PFSK-1 (cell line): ENCODE measurements around the gene TLE2.

Experiments
- FOXP2 ChIP-seq: optimal IDR thresholded peaks from 2 replicates; pipeline ENCODE3; 2011; ENCODE audit warnings: borderline replicate concordance, control low read depth, inconsistent platforms; ENCODE audit not compliant: insufficient read depth; ENCODE audit errors: extremely low read length, extremely low read depth
- POLR2AphosphoS5 ChIP-seq: IDR thresholded peaks from 2 replicates; pipeline ENCODE4 v1.6.1; 2012; ENCODE audit warnings: low read depth, mild to moderate bottlenecking, control low read depth, low read length, moderate library complexity
- REST ChIP-seq, 2 experiments: IDR thresholded peaks; 2 replicates each; pipeline versions ENCODE4 v1.6.1 to v1.8.0; 2011 to 2012; ENCODE audit warnings: low read depth in 2 of 2, low read length in 2 of 2, control low read depth in 1 of 2, inconsistent platforms in 1 of 2, mild to moderate bottlenecking in 1 of 2, moderate library complexity in 1 of 2; ENCODE audit not compliant: insufficient read depth in 1 of 2
- SIN3A ChIP-seq: IDR thresholded peaks from 2 replicates; pipeline ENCODE4 v1.6.1; 2012; ENCODE audit warnings: mild to moderate bottlenecking, low read length, moderate library complexity, borderline replicate concordance; ENCODE audit not compliant: insufficient read depth
- TAF1 ChIP-seq: IDR thresholded peaks from 2 replicates; pipeline ENCODE4 v1.6.1; 2012; ENCODE audit warnings: low read length, control low read depth, borderline replicate concordance; ENCODE audit not compliant: insufficient read depth

GRCh38 chr19:3058821-3059314 is 29.8 kb upstream of the TLE2 start:
- no peak for TF ChIP-seq POLR2AphosphoS5
- TF ChIP-seq TAF1, result no peak
- TF ChIP-seq REST (IDR thresholded peaks at IDR 0.05; ENCODE audit: insufficient read depth in 1 of 2, low read depth in 2 of 2, low read length in 2 of 2), result no peak
- TF ChIP-seq SIN3A, result no peak
- TF ChIP-seq FOXP2, result no peak
